GM23338 (cell line): ENCODE data around the gene MFAP3. TPM values are rescaled to one million over a fixed set of nuclear protein-coding genes. Genes with fewer than 3 reads are reported as not detected.

Experiments used
- ATAC-seq: fragments of 200-7000 bp; cut with Tn5 transposase; 3 replicates; pipeline ENCODE4 v1.9.1; 2020
- DNase-seq: peaks from one replicate; pipeline ENCODE4 v3.0.0-alpha.2; 2015; ENCODE audit warnings: low spot score
- H2AFZ ChIP-seq: fragments of 200-600 bp; sonication (generic); 2 replicates; pipeline ENCODE4 v1.8.0; 2016; ENCODE audit warnings: antibody characterized with exemption, mild to moderate bottlenecking, moderate library complexity
- H3F3A ChIP-seq: fragments of 200-600 bp; sonication (generic); replicated peaks from 2 replicates; pipeline ENCODE4 v1.8.0; 2017; ENCODE audit warnings: antibody characterized with exemption, mixed run types, low read depth
- H3K27ac ChIP-seq: fragments of 200-600 bp; sonication (generic); 2 replicates; pipeline ENCODE4 v1.6.1; 2016; ENCODE audit warnings: low read depth
- H3K27me3 ChIP-seq: fragments of 200-600 bp; sonication (generic); 2 replicates; pipeline ENCODE4 v1.8.0; 2016; ENCODE audit warnings: mild to moderate bottlenecking, mixed run types, moderate library complexity; ENCODE audit not compliant: insufficient read depth
- H3K36me3 ChIP-seq: fragments of 200-600 bp; sonication (generic); 2 replicates; pipeline ENCODE4 v1.8.0; 2016; ENCODE audit warnings: mild to moderate bottlenecking; ENCODE audit not compliant: insufficient read depth
- H3K4me1 ChIP-seq: fragments of 200-600 bp; sonication (generic); 2 replicates; pipeline ENCODE4 v1.8.0; 2016; ENCODE audit warnings: mild to moderate bottlenecking, moderate library complexity; ENCODE audit not compliant: insufficient read depth
- H3K4me2 ChIP-seq: fragments of 200-600 bp; sonication (generic); 2 replicates; pipeline ENCODE4 v1.7.1; 2017; ENCODE audit warnings: mixed run types
- H3K4me3 ChIP-seq: fragments of 200-600 bp; sonication (generic); 2 replicates; pipeline ENCODE4 v1.6.1; 2016; ENCODE audit warnings: mixed run types
- H3K79me2 ChIP-seq: fragments of 200-600 bp; sonication (generic); replicated peaks from 2 replicates; pipeline ENCODE4 v1.8.0; 2017; ENCODE audit warnings: mild to moderate bottlenecking; ENCODE audit not compliant: insufficient read depth
- H3K9me2 ChIP-seq: fragments of 200-600 bp; sonication (generic); 2 replicates; pipeline ENCODE4 v1.8.0; 2017; ENCODE audit not compliant: insufficient read depth
- H4K20me1 ChIP-seq: fragments of 200-600 bp; sonication (generic); replicated peaks from 2 replicates; pipeline ENCODE4 v1.8.0; 2017; ENCODE audit warnings: mild to moderate bottlenecking; ENCODE audit not compliant: insufficient read depth
- H3K27ac Mint-ChIP-seq: 2 replicates; pipeline ENCODE4 v1.8.0; 2020; ENCODE audit warnings: inconsistent platforms, mild to moderate bottlenecking, moderate library complexity, mixed read lengths
- H3K27me3 Mint-ChIP-seq: 3 replicates; pipeline ENCODE4 v1.8.0; 2022; ENCODE audit warnings: low read depth, mild to moderate bottlenecking, moderate library complexity, mixed read lengths, inconsistent platforms; ENCODE audit not compliant: insufficient read depth, poor library complexity
- H3K36me3 Mint-ChIP-seq: 3 replicates; pipeline ENCODE4 v1.8.0; 2021; ENCODE audit warnings: low read depth, mild to moderate bottlenecking, inconsistent platforms, moderate library complexity, mixed read lengths
- H3K4me1 Mint-ChIP-seq: 3 replicates; pipeline ENCODE4 v1.8.0; 2020; ENCODE audit warnings: mild to moderate bottlenecking, inconsistent platforms, mixed read lengths
- H3K4me3 Mint-ChIP-seq: 3 replicates; pipeline ENCODE4 v1.8.0; 2021; ENCODE audit warnings: moderate library complexity, mild to moderate bottlenecking, inconsistent platforms, mixed read lengths
- H3K9me3 Mint-ChIP-seq: 3 replicates; pipeline ENCODE4 v1.8.0; 2020; ENCODE audit warnings: moderate library complexity, mild to moderate bottlenecking, inconsistent platforms, mixed read lengths
- CTCF ChIP-seq, 2 experiments: fragments of 200-600 bp in 1 of 2; sonication (generic) in 1 of 2; conservative IDR thresholded peaks; 2 replicates each; pipeline versions ENCODE4 v1.5.1 to v1.6.1; 2016 to 2017; ENCODE audit warnings: antibody characterized with exemption in 2 of 2, low read depth in 2 of 2, mild to moderate bottlenecking in 2 of 2, moderate library complexity in 1 of 2
- EZH2phosphoT487 ChIP-seq: fragments of 200-600 bp; sonication (generic); IDR thresholded peaks from one replicate; pipeline ENCODE4 v1.8.1; 2018; ENCODE audit warnings: antibody characterized with exemption; ENCODE audit not compliant: unreplicated experiment
- STAT1 ChIP-seq: IDR thresholded peaks from one replicate; pipeline ENCODE4 v1.6.1; 2016; ENCODE audit warnings: antibody characterized with exemption; ENCODE audit not compliant: unreplicated experiment
- ZNF462 ChIP-seq: fragments of 250-450 bp; sonication (Bioruptor Pico); IDR thresholded peaks from 2 replicates; pipeline ENCODE4 v1.5.0; 2020; ENCODE audit warnings: mild to moderate bottlenecking, moderate library complexity
- polyA plus RNA-seq: library from polyadenylated mRNA; unstranded; fragments of >200 nt; fragmentation: Nextera tagmentation; extraction: Ambion mirVana; gene quantifications from 2 replicates; pipeline ENCODE4 v1.2.1, GENCODE V29; 2016
- total RNA-seq: library from RNA; depleted of rRNA; stranded (reverse); fragments of >200 nt; shearing (Covaris generic); gene quantifications from 2 replicates; pipeline ENCODE4 v1.2.3, GENCODE V29; 2014

MFAP3 gene
- total and polyA plus RNA-seq, 2 experiments from 2014 or later = 2.9 to 47.5 TPM

- Mint-ChIP-seq H3K36me3 (no peaks in the 10 kb centered on the region), H3K4me1 (peaks cover 12% of the 10 kb centered on the region; the same call in 2 of the 3 replicates), H3K27ac (no peak overlapping the region), H3K4me3 (no peak overlapping the region), H3K27me3 (peaks cover 3% of the 10 kb centered on the region), H3K9me3 (no peaks in the 10 kb centered on the region)
- Histone ChIP-seq H3K27me3 (no peaks in the 10 kb centered on the region), H3K4me1 (peaks cover 13% of the 10 kb centered on the region), H3F3A (no peaks in the 10 kb centered on the region; the same call in 1 of the 2 replicates), H3K36me3 (no peaks in the 10 kb centered on the region), H3K9me2 (no peaks in the 10 kb centered on the region), H3K4me2 (no peak overlapping the region), H3K27ac (no peak overlapping the region), H4K20me1 (peaks cover 10% of the 10 kb centered on the region; the same call in 1 of the 2 replicates), H2AFZ (no peak overlapping the region), H3K4me3 (no peak overlapping the region), H3K79me2 (peaks cover 32% of the 10 kb centered on the region)
- ATAC-seq (no peak), DNase-seq (no peak)
- TF ChIP-seq EZH2phosphoT487 = no peak
- no peak for TF ChIP-seq ZNF462 (CRISPR knock-in tag)
- TF ChIP-seq CTCF (conservative IDR thresholded peaks at IDR 0.05; ENCODE audit: low read depth in 2 of 2) = no peak
These were observed 4.0 kb downstream of the MFAP3 start for GRCh38 chr5:154042766-154043165.

DNA sequence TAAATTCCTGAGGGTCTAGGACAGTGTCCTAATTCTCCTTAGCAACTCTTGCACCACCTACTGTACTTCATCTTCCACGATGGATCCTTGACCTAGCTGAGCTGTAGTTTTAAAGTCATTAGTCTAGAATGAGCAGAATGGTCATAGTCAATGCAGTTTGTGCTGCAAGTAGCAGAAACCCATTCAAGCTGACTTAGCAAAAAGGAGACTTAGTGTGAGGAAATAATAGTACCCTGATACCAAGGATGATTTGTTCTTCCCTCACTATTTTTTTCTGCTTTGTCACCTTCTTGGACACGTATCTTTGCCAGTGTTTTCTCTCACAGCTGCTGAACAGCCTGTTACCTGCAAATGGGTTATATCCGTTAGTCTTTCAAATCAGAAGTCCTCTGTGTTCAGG lies 5.3 kb downstream of the MFAP3 start:
- TF ChIP-seq STAT1 = no peak
- no peaks in the 10 kb centered on the region for H3K9me3 Mint-ChIP-seq
- Histone ChIP-seq H3K4me1 (peaks cover 10% of the 10 kb centered on the region), H3K27me3 (no peaks in the 10 kb centered on the region), H4K20me1 (peaks cover 10% of the 10 kb centered on the region; the same call in 1 of the 2 replicates), H3K27ac (no peak overlapping the region), H3K9me2 (no peaks in the 10 kb centered on the region), H2AFZ (no peak overlapping the region), H3K79me2 (peaks cover 31% of the 10 kb centered on the region), H3K36me3 (no peaks in the 10 kb centered on the region), H3K4me3 (no peak overlapping the region), H3F3A (no peaks in the 10 kb centered on the region), H3K4me2 (no peak overlapping the region)
- ATAC-seq (no peak), DNase-seq (no peak)
- peaks cover 7% of the 10 kb centered on the region; the same call in 2 of the 3 replicates for H3K4me1 Mint-ChIP-seq
- no peak overlapping the region for H3K27ac Mint-ChIP-seq
- H3K4me3 Mint-ChIP-seq = no peak overlapping the region
- H3K36me3 Mint-ChIP-seq = no peaks in the 10 kb centered on the region
- peaks cover under 1% of the 10 kb centered on the region for H3K27me3 Mint-ChIP-seq
